HepG2 (cell line): ENCODE data around the gene TMBIM6. TPM values are rescaled to one million over a fixed set of nuclear protein-coding genes. Genes with fewer than 3 reads are reported as not detected.

Experiments used
- AHR ChIP-seq: IDR thresholded peaks from 2 replicates; pipeline ENCODE4 v1.6.1; 2018; ENCODE audit warnings: missing genetic modification reagents, missing compliant biosample characterization
- ATF1 ChIP-seq: IDR thresholded peaks from 2 replicates; pipeline ENCODE4 v1.6.1; 2016; ENCODE audit warnings: mild to moderate bottlenecking, control low read depth
- ATRX ChIP-seq: sonication (generic); formaldehyde crosslinking; IDR thresholded peaks from 2 replicates; pipeline ENCODE4 v1.4.0; 2020; ENCODE audit warnings: missing genetic modification reagents, borderline replicate concordance
- CENPT ChIP-seq: sonication (generic); formaldehyde crosslinking; IDR thresholded peaks from 2 replicates; pipeline ENCODE4 v1.8.0; 2022; ENCODE audit warnings: low read depth, mild to moderate bottlenecking, moderate library complexity, missing genetic modification reagents
- E2F2 ChIP-seq: sonication (generic); formaldehyde crosslinking; IDR thresholded peaks from 2 replicates; pipeline ENCODE4 v1.4.0; 2020; ENCODE audit warnings: missing genetic modification reagents, borderline replicate concordance
- EEA1 ChIP-seq: sonication (generic); formaldehyde crosslinking; IDR thresholded peaks from 2 replicates; pipeline ENCODE4 v1.5.1; 2020; ENCODE audit warnings: mild to moderate bottlenecking, missing genetic modification reagents, borderline replicate concordance
- ESRRA ChIP-seq: sonication (generic); formaldehyde crosslinking; IDR thresholded peaks from 2 replicates; pipeline ENCODE4 v1.5.1; 2020; ENCODE audit warnings: mild to moderate bottlenecking, low read depth, missing genetic modification reagents
- EZH2 ChIP-seq: conservative IDR thresholded peaks from 2 replicates; pipeline ENCODE4 v1.6.1; 2012; ENCODE audit warnings: mild to moderate bottlenecking, low read depth, low read length, moderate library complexity
- FOSL2 ChIP-seq: sonication (generic); formaldehyde crosslinking; IDR thresholded peaks from 2 replicates; pipeline ENCODE4 v1.4.0; 2020; ENCODE audit warnings: missing genetic modification reagents
- FOXC1 ChIP-seq: sonication (generic); formaldehyde crosslinking; IDR thresholded peaks from 2 replicates; pipeline ENCODE4 v1.8.0; 2022; ENCODE audit warnings: mild to moderate bottlenecking, missing genetic modification reagents, borderline replicate concordance
- HDAC1 ChIP-seq: sonication (generic); formaldehyde crosslinking; IDR thresholded peaks from 2 replicates; pipeline ENCODE4 v1.5.1; 2020; ENCODE audit warnings: mild to moderate bottlenecking, missing genetic modification reagents
- HMG20B ChIP-seq: conservative IDR thresholded peaks from 2 replicates; pipeline ENCODE4 v1.6.1; 2016; ENCODE audit warnings: missing genetic modification reagents, missing compliant biosample characterization
- HOXA5 ChIP-seq: sonication (generic); formaldehyde crosslinking; IDR thresholded peaks from 2 replicates; pipeline ENCODE4 v1.4.0; 2020; ENCODE audit warnings: missing genetic modification reagents
- MED1 ChIP-seq: sonication (generic); formaldehyde crosslinking; IDR thresholded peaks from 2 replicates; pipeline ENCODE4 v1.4.0; 2020; ENCODE audit warnings: missing genetic modification reagents
- NPAS2 ChIP-seq: sonication (generic); formaldehyde crosslinking; IDR thresholded peaks from 2 replicates; pipeline ENCODE4 v1.8.0; 2022; ENCODE audit warnings: mild to moderate bottlenecking, missing genetic modification reagents, borderline replicate concordance
- PAX8 ChIP-seq: sonication (generic); formaldehyde crosslinking; IDR thresholded peaks from 2 replicates; pipeline ENCODE4 v1.8.0; 2022; ENCODE audit warnings: mild to moderate bottlenecking, missing genetic modification reagents, borderline replicate concordance
- PHB2 ChIP-seq: fragments of 450-650 bp; IDR thresholded peaks from 2 replicates; pipeline ENCODE4 v1.6.1; 2018; ENCODE audit not compliant: partially characterized antibody
- SNAPC2 ChIP-seq: sonication (generic); formaldehyde crosslinking; IDR thresholded peaks from 2 replicates; pipeline ENCODE4 v1.8.1; 2022; ENCODE audit warnings: mild to moderate bottlenecking, missing genetic modification reagents
- TIGD3 ChIP-seq: sonication (generic); formaldehyde crosslinking; IDR thresholded peaks from 2 replicates; pipeline ENCODE4 v1.5.1; 2020; ENCODE audit warnings: mild to moderate bottlenecking, missing genetic modification reagents, borderline replicate concordance
- ZFP41 ChIP-seq: sonication (generic); formaldehyde crosslinking; IDR thresholded peaks from 2 replicates; pipeline ENCODE4 v1.4.0; 2020; ENCODE audit warnings: mild to moderate bottlenecking, missing genetic modification reagents, borderline replicate concordance
- ZFP90 ChIP-seq: sonication (generic); formaldehyde crosslinking; IDR thresholded peaks from 2 replicates; pipeline ENCODE4 v1.8.0; 2022; ENCODE audit warnings: missing genetic modification reagents, mild to moderate bottlenecking, inconsistent platforms, borderline replicate concordance
- ZNF143 ChIP-seq: sonication (generic); formaldehyde crosslinking; IDR thresholded peaks from 2 replicates; pipeline ENCODE4 v1.4.0; 2020; ENCODE audit warnings: missing genetic modification reagents
- ZNF280D ChIP-seq: sonication (generic); formaldehyde crosslinking; IDR thresholded peaks from 2 replicates; pipeline ENCODE4 v1.5.1; 2020; ENCODE audit warnings: mild to moderate bottlenecking, missing genetic modification reagents
- ZNF3 ChIP-seq: IDR thresholded peaks from 2 replicates; pipeline ENCODE4 v1.7.0; 2017; ENCODE audit warnings: inconsistent platforms
- ZNF350 ChIP-seq: sonication (generic); formaldehyde crosslinking; IDR thresholded peaks from 2 replicates; pipeline ENCODE4 v1.4.0; 2020; ENCODE audit warnings: mild to moderate bottlenecking, low read depth, missing genetic modification reagents, borderline replicate concordance
- ZNF850 ChIP-seq: sonication (generic); formaldehyde crosslinking; conservative IDR thresholded peaks from 2 replicates; pipeline ENCODE4 v1.9.0; 2021; ENCODE audit warnings: mild to moderate bottlenecking, missing genetic modification reagents
- ZNF891 ChIP-seq: sonication (generic); formaldehyde crosslinking; IDR thresholded peaks from 2 replicates; pipeline ENCODE4 v1.5.0; 2020; ENCODE audit warnings: mild to moderate bottlenecking, missing genetic modification reagents
- polyA plus RNA-seq, 8 experiments: library from polyadenylated mRNA; depleted of rRNA in 3 of 8; stranded (reverse) in 7 of 8; unstranded in 1 of 8; fragments of >200 nt; fragmentation: Illumina TruSeq in 4 of 8; extraction: Trizol in 4 of 8; gene quantifications; 2 replicates each; pipeline versions ENCODE4 v1.2.1 to v1.2.3, GENCODE V29; 2011 to 2016; ENCODE audit warnings: low read depth in 4 of 8, missing spikeins in 1 of 8, mixed read lengths in 1 of 8; ENCODE audit not compliant: insufficient read depth in 1 of 8
- total RNA-seq, 5 experiments: library from RNA; depleted of rRNA; stranded (reverse); fragments of >200 nt; fragmentation: Illumina TruSeq; extraction: Trizol; gene quantifications; 2 replicates each; pipeline ENCODE4 v1.2.3, GENCODE V29; 2016; ENCODE audit warnings: low read depth in 1 of 5

TMBIM6 gene
- total and polyA plus RNA-seq, 2 of the 13 experiments (the other 11 are each of a cell fraction or from before 2014, with no cell fraction given): 412 to 468 TPM

GRCh38 chr12:49741882-49742620 lies 694 bp downstream of the TMBIM6 start (continued):
- TF ChIP-seq EEA1 (CRISPR knock-in tag): no peak
- TF ChIP-seq ZNF143 (CRISPR knock-in tag): no peak
- no peak for TF ChIP-seq PHB2
- no peak for TF ChIP-seq ATRX (CRISPR knock-in tag)
- TF ChIP-seq ZNF850 (CRISPR knock-in tag): no peak
- TF ChIP-seq HDAC1: peak; percentile 32
- TF ChIP-seq E2F2 (CRISPR knock-in tag): no peak
- TF ChIP-seq AHR: no peak
- TF ChIP-seq PAX8 (CRISPR knock-in tag): no peak
- TF ChIP-seq ZFP41: no peak
- no peak; the same call in 1 of the 2 replicates for TF ChIP-seq HOXA5 (CRISPR knock-in tag)
- no peak for TF ChIP-seq TIGD3 (CRISPR knock-in tag)
- TF ChIP-seq ZNF3 (CRISPR knock-in tag): 0 out of 2 replicates have a peak, but pooled peaks have one; percentile 21
- 0 out of 2 replicates have a peak, but pooled peaks have one; percentile 36 for TF ChIP-seq MED1
- TF ChIP-seq FOXC1 (CRISPR knock-in tag): no peak
- no peak for TF ChIP-seq EZH2
- TF ChIP-seq ZNF891 (CRISPR knock-in tag): no peak
- TF ChIP-seq ATF1: 0 out of 2 replicates have a peak, but pooled peaks have one; percentile 19
- no peak for TF ChIP-seq CENPT
- TF ChIP-seq ZNF350 (CRISPR knock-in tag): no peak
- TF ChIP-seq ZNF280D (CRISPR knock-in tag): peak; percentile 63
- no peak for TF ChIP-seq HMG20B (CRISPR knock-in tag)
- TF ChIP-seq ESRRA (CRISPR knock-in tag): no peak
- no peak; the same call in 1 of the 2 replicates for TF ChIP-seq FOSL2
- TF ChIP-seq SNAPC2 (CRISPR knock-in tag): no peak
- no peak for TF ChIP-seq NPAS2
- TF ChIP-seq ZFP90 (CRISPR knock-in tag): no peak
